Endothelial cell of umbilical vein (primary cell): Measurements from ENCODE around the gene BUD13.

Source experiments
- EZH2 ChIP-seq: IDR thresholded peaks from 2 replicates; pipeline ENCODE4 v1.6.1; 2012; ENCODE audit warnings: borderline replicate concordance, low read depth, mild to moderate bottlenecking, moderate library complexity, low read length, inconsistent platforms; ENCODE audit not compliant: severe bottlenecking
- FOS ChIP-seq: IDR thresholded peaks from 2 replicates; pipeline ENCODE4 v1.6.1; 2011; ENCODE audit warnings: mild to moderate bottlenecking, low read length, moderate library complexity, borderline replicate concordance; ENCODE audit not compliant: insufficient read depth
- GATA2 ChIP-seq: IDR thresholded peaks from 2 replicates; pipeline ENCODE4 v1.7.0; 2011; ENCODE audit warnings: low read depth, mild to moderate bottlenecking, moderate library complexity, mixed read lengths, low read length; ENCODE audit not compliant: insufficient read length, insufficient read depth
- JUN ChIP-seq: IDR thresholded peaks from 2 replicates; pipeline ENCODE4 v1.6.1; 2011; ENCODE audit warnings: borderline replicate concordance, low read depth; ENCODE audit not compliant: insufficient read length, insufficient read depth
- MYC ChIP-seq: IDR thresholded peaks from one replicate; pipeline ENCODE4 v1.6.1; 2011; ENCODE audit warnings: mild to moderate bottlenecking, low read depth, low read length
- POLR2A ChIP-seq: IDR thresholded peaks from 2 replicates; pipeline ENCODE4 v1.6.1; 2012; ENCODE audit warnings: low read depth, mild to moderate bottlenecking, control low read depth, low read length
- POLR2AphosphoS5 ChIP-seq: IDR thresholded peaks from 2 replicates; pipeline ENCODE4 v1.6.1; 2012; ENCODE audit warnings: low read depth, mild to moderate bottlenecking, control low read depth, low read length, moderate library complexity; ENCODE audit not compliant: insufficient read depth
- TF ChIP-seq, protein P1 (sequence below), 2 donors: IDR thresholded peaks; 1 replicate in 1 of 2; 2 replicates in 1 of 2; pipeline ENCODE4 v1.5.1; 2011; ENCODE audit warnings: low read length in 2 of 2, mild to moderate bottlenecking in 2 of 2, moderate library complexity in 2 of 2, control low read depth in 1 of 2, inconsistent platforms in 1 of 2, low read depth in 1 of 2; ENCODE audit not compliant: insufficient read depth in 1 of 2; ENCODE audit errors: extremely low read depth in 1 of 2
- TF ChIP-seq, protein P2 (sequence below): IDR thresholded peaks from 2 replicates; pipeline ENCODE4 v1.6.1; 2011; ENCODE audit not compliant: insufficient read depth, insufficient read length

DNA sequence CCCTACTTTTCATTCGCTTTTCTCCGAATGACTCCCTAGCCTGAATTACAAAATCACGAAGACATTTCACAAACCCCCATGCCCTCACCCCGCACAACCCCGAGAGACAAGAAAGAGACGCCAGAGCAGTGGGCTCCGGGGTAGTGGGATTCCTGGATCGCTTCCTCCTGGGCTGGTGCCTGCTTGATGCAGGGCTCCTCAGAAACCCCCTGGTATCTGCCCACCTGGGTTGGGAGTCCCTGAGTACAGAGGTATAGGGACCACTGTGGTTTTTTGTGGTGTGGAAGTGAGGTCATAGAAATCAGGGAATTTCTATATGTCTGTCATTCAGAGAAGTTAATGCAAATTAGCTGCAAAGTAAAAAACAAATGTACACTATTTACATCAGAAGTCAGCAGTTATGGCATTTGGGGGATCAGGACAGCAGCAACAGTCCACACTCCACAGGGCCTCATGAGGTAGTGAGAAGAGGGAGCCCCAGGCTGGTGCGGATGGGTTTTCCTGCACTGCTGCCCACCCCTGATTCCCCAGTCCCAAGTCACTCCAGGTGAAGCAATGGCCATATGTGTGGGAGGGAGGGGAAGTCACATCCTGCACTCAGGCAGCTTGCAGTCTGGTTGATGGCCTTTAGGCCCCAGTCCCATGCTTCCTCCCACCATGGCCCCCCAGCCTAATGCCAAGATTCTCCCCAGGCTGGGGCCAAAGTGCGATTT lies 39.6 kb downstream of the BUD13 start:
- TF ChIP-seq, protein P1, sequence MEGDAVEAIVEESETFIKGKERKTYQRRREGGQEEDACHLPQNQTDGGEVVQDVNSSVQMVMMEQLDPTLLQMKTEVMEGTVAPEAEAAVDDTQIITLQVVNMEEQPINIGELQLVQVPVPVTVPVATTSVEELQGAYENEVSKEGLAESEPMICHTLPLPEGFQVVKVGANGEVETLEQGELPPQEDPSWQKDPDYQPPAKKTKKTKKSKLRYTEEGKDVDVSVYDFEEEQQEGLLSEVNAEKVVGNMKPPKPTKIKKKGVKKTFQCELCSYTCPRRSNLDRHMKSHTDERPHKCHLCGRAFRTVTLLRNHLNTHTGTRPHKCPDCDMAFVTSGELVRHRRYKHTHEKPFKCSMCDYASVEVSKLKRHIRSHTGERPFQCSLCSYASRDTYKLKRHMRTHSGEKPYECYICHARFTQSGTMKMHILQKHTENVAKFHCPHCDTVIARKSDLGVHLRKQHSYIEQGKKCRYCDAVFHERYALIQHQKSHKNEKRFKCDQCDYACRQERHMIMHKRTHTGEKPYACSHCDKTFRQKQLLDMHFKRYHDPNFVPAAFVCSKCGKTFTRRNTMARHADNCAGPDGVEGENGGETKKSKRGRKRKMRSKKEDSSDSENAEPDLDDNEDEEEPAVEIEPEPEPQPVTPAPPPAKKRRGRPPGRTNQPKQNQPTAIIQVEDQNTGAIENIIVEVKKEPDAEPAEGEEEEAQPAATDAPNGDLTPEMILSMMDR (IDR thresholded peaks at IDR 0.05; ENCODE audit: extremely low read depth in 1 of 2, insufficient read depth in 1 of 2, low read depth in 1 of 2, low read length in 2 of 2): no peak
- TF ChIP-seq JUN (no peak), EZH2 (no peak), POLR2A (no peak), POLR2AphosphoS5 (no peak), MYC (no peak), FOS (no peak), GATA2 (no peak)
- TF ChIP-seq, protein P2, sequence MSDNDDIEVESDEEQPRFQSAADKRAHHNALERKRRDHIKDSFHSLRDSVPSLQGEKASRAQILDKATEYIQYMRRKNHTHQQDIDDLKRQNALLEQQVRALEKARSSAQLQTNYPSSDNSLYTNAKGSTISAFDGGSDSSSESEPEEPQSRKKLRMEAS: no peak
